ENCODE results near the gene TRMU.
"Not testable (repeated sequence)": the region's sequence is repeated elsewhere in the genome, so short reads cannot be mapped to it uniquely, and the experiment has no call there.

TRMU gene

DNA sequence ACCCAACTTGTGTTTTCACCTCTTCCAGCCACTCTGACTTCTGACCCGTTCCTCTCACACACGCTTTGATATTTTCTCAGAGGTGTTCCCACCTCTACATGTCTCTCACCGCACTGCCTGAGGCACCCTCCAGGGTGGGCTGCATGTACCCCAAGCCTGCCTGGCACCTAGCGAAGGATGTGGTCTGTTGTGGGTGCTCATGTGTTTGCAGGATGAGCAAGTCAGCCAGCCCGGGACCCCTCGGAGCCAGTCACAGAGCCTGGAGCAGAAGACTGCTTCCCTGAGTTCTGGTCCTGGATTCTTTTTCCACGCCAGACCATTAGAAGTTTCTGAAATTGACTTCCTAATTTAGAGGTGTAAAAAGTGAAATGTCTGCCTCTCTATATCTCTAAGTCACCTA, 35.0 kb upstream of the TRMU start:
- DNase-seq (ENCODE audit: low spot score): no peak

- DNase-seq (ENCODE audit: low spot score): no peak
Measured at GRCh38 chr22:46303347-46303965, 32.1 kb upstream of the TRMU start.

DNA sequence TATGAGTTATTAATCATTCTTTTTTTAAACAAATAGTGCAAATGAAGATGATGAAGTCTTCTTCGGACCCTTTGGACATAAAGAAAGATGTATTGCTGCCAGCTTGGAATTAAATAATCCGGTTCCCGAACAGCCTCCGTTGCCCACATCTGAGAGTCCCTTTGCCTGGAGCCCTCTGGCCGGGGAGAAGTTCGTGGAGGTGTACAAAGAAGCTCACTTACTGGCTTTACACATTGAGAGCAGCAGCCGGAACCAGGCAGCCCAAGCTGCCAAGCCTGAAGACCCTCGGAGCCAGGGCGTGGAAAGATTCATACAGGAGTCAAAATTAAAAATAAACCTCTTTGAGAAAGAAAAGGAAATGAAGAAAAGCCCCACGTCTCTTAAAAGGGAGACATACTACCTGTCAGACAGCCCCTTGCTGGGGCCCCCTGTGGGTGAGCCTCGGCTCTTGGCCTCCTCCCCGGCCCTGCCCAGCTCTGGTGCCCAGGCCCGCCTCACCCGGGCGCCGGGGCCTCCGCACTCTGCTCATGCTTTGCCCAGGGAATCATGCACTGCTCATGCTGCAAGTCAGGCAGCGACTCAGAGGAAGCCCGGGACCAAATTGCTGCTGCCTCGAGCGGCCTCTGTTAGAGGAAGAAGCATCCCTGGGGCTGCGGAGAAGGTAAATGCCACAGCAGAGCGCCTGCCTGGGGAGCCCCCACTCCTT, 27.1 kb upstream of the TRMU start:
- DNase-seq (ENCODE audit: low spot score): no peak

- DNase-seq (ENCODE audit: low spot score): no peak
Measured at GRCh38 chr22:46309526-46310085, 25.9 kb upstream of the TRMU start.

DNA sequence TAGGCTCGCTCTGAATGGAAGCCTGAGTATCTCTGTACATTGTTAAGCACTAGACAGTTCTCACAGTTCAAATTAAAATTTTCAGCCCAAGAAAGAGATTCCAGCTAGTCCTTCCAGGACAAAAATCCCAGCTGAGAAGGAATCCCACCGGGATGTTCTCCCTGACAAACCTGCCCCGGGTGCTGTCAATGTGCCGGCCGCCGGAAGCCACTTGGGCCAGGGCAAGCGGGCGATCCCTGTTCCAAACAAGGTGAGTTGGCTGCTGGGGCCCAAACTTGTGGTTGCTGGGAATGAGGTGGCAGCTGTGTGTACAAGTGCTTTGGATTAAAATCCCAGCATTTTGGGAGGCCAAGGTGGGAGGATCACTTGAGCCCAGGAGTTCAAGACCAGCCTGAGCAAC, 23.5 kb upstream of the TRMU start:
- no peak for DNase-seq (ENCODE audit: low spot score)

DNA sequence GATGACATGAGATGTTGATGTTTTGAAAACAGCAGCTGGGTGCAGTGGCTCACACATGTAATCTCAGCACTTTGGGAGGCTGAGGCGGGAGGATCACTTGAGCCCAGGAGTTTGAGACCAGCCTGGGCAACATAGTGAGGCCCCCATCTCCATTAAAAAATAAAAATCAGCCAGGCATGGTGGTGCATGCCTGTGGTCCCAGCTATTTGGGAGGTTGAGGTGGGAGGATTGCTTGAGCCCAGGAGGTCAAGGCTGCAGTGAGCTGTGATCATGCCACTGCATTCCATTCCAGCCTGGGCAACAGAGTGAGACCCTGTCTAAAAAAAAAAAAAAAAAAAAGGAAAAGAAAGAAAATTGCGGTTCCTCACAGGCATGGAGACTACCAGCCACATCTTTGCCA, 22.7 kb upstream of the TRMU start:
- DNase-seq (ENCODE audit: low spot score): not testable (repeated sequence)

GRCh38 chr22:46315976-46316375, 19.5 kb upstream of the TRMU start:
- no peak for DNase-seq (ENCODE audit: low spot score)

- DNase-seq (ENCODE audit: low spot score): no peak
Measured at GRCh38 chr22:46317646-46318045, 17.9 kb upstream of the TRMU start.

DNA sequence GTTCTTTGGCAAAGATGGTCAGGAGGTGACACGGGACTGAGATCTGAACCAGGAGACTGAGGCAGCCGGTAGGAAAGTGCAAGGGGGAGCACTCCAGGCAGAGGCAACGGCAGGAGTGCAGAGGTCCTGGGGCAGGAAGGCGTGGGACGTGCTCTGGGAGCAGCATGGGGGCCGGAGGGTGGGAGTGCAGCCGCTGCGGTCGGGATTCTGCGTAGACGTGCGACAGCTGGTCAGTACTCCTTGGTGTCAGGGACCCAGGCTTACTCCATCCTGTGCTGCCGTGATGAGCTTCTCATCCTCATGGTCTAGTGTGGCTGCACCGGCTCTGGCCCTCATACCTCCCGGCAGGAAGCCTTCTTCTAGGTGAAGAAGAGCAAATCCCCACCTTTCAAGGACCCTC, 16.9 kb upstream of the TRMU start:
- no peak for DNase-seq (ENCODE audit: low spot score)

GRCh38 chr22:46319319-46319718, 16.2 kb upstream of the TRMU start:
- no peak for DNase-seq (ENCODE audit: low spot score)

GRCh38 chr22:46320166-46320710, 15.3 kb upstream of the TRMU start:
- no peak for DNase-seq (ENCODE audit: low spot score)

DNA sequence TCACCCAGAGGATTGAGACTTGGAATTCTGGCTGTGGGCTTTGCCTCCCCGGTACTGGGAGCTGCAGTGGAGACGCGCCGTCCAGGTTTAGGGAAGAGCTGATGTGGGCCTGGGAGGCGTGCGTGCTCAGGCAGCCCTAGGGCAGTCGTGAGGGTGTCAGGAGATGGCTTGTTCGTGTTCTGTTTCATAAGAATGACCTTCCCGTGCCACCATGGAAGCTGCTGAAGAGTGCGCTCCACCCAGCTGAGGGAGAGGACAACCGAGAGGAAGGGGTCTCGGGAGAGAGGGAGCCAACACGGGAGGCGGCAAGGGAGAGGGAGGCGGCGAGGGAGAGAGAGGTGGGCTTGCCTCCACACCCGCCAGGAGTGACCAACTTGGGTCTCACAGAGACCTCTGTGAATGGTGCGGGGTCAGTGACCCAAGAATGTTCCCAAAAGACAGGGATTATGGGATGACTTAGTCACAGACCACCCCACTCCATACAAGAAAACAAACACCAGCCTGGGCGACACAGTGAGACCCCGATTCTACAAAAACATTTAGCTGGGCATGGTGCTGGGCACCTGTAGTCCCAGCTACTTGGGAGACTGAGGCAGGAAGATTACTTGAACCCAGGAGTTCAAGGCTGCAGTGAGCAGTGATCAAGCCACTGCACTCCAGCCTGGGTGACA, 14.7 kb upstream of the TRMU start:
- no peak for DNase-seq (ENCODE audit: low spot score)

DNA sequence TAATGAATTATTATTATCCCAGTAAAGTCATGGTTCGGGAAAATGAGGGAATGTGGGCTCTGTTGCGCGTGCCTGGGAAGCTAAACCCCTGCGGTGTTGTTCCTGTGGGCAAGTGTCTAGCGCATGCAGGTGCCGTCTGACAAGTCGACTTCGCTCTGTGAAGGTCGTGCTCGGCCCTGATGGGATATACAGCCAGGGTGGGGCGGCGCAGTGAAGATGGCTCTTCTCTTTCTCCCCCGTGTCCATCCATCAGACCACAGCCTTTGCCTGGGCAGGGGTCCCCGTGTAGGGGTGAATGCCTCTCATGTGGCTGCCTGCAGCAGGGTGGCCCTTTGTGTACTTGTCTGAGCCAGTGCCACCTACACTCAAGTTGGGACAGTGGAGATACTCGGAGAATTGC, 12.8 kb upstream of the TRMU start:
- DNase-seq (ENCODE audit: low spot score): no peak

- DNase-seq (ENCODE audit: low spot score): no peak
Measured at GRCh38 chr22:46323162-46323561, 12.4 kb upstream of the TRMU start.

DNA sequence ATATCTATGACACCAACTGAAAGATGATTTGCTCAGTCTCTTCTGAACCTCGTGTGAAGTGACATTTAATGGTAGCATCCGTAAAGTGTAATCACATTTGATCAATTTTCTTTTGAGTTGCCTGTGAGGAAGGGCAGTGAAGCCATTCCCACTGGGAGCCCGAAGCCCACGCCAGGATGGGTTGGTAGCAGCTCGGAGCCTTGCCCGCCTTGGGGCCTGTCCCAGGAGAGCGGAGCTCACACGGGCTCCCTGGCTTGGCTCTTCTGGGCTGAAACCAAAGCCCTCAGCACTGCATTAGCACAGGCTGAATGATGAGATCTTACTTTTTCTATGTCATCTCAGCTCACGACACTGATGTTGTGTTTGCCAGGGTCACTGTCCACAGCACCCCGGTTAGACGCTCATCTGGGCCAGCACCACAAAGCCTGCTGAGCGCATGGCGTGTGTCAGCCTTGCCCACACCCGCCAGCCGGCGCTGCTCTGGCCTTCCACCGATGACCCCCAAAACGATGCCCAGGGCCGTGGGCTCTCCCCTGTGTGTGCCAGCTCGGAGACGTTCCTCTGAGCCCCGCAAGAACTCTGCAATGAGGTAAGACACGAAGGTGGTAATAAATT, 9.3 kb upstream of the TRMU start:
- no peak for DNase-seq (ENCODE audit: low spot score)

DNA sequence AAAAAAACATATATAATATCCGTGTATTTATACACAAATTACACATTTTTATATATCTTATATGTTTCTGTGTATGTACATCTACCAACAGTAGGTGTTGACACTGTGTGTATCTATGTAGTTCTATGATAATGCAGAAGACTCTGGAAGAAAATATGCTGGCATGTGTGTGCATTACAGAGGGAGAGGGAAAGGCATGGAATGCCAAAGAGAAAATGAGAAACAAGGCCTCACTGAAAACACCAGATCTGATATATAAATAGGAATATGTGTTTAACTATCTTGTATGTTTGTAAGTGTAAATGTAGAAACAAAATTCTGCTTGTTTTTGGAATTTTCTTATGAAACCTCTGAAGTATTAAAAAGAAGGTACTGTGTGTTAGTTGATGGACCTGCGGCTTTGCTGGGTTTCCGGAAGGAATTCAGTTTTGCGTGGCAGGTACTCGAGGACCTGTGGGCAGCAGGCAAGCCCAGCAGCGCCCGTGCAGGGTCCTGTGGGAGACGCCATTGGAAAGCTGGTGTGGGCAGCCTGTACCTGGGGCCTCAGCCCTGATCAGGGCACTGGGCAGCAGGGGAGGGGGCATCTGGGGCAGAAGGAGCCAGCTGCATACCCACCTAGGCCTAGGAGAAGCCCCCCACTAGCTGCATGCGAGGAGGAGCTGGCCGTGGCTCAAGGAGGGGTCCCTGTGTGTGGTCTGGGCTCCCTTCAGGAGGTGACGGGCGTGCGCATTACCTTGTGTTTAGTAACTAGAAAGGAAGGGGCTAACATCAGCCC, 7.6 kb upstream of the TRMU start:
- no peak for DNase-seq (ENCODE audit: low spot score)

DNA sequence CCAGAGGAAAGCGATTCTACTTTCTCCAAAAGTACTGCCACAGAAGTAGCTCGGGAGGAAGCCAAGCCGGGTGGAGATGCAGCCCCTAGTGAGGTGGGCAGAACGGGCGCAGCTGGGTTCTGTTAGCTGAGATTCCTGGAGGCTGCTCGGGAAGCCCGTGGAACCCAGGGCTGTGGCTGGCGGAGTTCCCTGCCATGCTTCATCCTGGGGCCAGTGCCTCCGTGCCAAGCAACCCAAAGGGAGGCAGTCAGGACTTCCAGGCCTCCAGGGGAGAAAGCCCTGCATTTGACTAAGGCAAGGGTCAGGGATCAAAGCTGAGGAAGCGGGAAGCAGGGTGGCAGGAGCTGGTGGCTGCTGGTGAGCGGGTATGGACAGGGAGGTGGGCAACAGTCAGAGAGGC, 6.7 kb upstream of the TRMU start:
- no peak for DNase-seq (ENCODE audit: low spot score)

DNA sequence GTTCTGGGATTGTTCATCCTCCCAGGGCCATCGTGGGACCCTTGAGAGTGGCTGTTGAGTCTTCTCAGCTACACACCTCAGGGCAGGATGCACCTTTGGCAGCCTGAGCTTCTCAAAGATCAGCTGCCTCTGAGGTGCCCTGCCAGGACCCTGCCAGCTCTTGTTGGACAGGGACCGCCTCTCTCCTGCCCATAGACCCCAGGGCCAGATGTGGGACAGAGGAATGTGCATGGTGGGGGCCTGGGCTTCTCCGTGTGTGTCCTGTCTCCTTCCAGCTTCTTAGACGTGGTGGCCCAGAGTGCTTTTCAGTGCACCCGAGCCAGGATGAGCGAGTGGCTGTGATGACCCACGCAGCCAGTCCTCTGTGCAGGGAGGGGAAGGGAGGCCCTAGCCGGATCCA, 5.9 kb upstream of the TRMU start:
- DNase-seq (ENCODE audit: low spot score): no peak

DNA sequence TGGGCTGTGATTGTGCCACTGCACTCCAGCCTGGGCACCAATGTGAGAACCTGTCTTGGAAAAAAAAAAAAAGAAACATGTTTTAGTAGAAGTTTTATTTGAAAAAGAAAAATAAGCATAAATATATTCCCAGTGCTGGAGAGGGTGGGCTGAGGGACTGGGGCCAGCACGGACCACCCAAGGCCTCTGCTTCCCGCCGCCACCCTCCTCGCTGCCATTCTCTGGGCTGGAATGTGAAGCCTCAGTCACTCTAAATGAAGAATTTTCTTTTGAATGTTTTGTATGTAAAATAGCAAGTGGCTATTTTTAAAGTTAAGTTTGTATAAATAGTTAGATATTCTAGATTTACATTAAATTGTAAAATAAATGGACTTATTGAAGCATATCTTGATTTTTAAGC, 5.1 kb upstream of the TRMU start:
- no peak for DNase-seq (ENCODE audit: low spot score)

DNA sequence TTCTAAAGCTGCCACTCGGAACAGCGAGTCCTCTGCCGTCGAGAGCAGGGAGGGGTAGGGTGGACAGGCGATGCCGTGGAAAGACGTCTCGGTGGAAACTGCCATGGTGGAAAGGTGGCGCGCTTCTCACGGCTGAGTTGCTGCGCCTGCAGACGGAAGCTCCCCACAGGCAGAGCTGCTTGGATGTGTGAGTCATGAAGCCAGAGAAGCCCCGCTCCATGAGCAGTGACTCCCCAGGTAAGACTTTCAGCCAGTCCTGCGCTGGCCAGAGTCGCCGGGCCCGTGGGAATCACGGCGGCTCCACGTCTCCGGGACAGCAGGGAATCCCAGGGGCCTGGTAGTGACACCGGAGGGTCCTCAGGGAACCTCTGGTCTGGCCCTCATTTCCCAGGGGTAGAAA, 4.0 kb upstream of the TRMU start:
- DNase-seq (ENCODE audit: low spot score): no peak
